Liver (tissue), 9 donors: ENCODE results near the gene USH2A. TPM values are rescaled to one million over a fixed set of nuclear protein-coding genes. Genes with fewer than 3 reads are reported as not detected.
"Not testable (repeated sequence)": the region's sequence is repeated elsewhere in the genome, so short reads cannot be mapped to it uniquely, and the experiment has no call there.

ENCODE experiments used
- DNase-seq: peaks from one replicate; pipeline ENCODE4 v3.0.0-alpha.2; 2017; ENCODE audit warnings: low spot score
- H3K27ac ChIP-seq, 2 donors: one replicate each; pipeline ENCODE4 v1.7.0; 2013; ENCODE audit warnings: inconsistent platforms in 2 of 2, low read length in 2 of 2, control low read depth in 1 of 2, low read depth in 1 of 2, mild to moderate bottlenecking in 1 of 2
- H3K27me3 ChIP-seq, 4 donors: one replicate each; pipeline versions ENCODE4 v1.6.1 to v1.7.0; 2013; ENCODE audit warnings: low read length in 3 of 4, inconsistent platforms in 1 of 4, mild to moderate bottlenecking in 1 of 4, moderate library complexity in 1 of 4; ENCODE audit not compliant: control insufficient read depth in 4 of 4, insufficient read depth in 4 of 4
- H3K36me3 ChIP-seq, 4 donors: one replicate each; pipeline versions ENCODE4 v1.6.1 to v1.7.0; 2013; ENCODE audit warnings: low read length in 3 of 4, mild to moderate bottlenecking in 3 of 4, low read depth in 1 of 4, moderate library complexity in 1 of 4; ENCODE audit not compliant: control insufficient read depth in 4 of 4, insufficient read depth in 3 of 4
- H3K4me1 ChIP-seq, 4 donors: one replicate each; pipeline versions ENCODE4 v1.6.1 to v1.7.0; 2013; ENCODE audit warnings: low read length in 3 of 4, mild to moderate bottlenecking in 3 of 4, moderate library complexity in 1 of 4; ENCODE audit not compliant: control insufficient read depth in 4 of 4, insufficient read depth in 4 of 4
- H3K4me3 ChIP-seq, 3 donors: one replicate each; pipeline versions ENCODE4 v1.6.1 to v1.7.0; 2013; ENCODE audit warnings: low read length in 3 of 3, control low read depth in 1 of 3, low read depth in 1 of 3, mild to moderate bottlenecking in 1 of 3
- H3K9ac ChIP-seq, 2 donors: one replicate each; pipeline ENCODE4 v1.7.0; 2013; ENCODE audit warnings: low read length in 2 of 2, mild to moderate bottlenecking in 2 of 2, moderate library complexity in 2 of 2, control low read depth in 1 of 2, low read depth in 1 of 2
- H3K9me3 ChIP-seq, 4 donors: one replicate each; pipeline versions ENCODE4 v1.6.1 to v1.7.0; 2013; ENCODE audit warnings: low read length in 3 of 4; ENCODE audit not compliant: control insufficient read depth in 4 of 4
- FOXA1 ChIP-seq: IDR thresholded peaks from 2 replicates; pipeline ENCODE4 v1.6.1; 2016; ENCODE audit warnings: antibody characterized with exemption
- FOXA2 ChIP-seq: IDR thresholded peaks from 2 replicates; pipeline ENCODE4 v1.6.1; 2016; ENCODE audit warnings: antibody characterized with exemption
- GABPA ChIP-seq, 2 donors: IDR thresholded peaks in 1 of 2; conservative IDR thresholded peaks in 1 of 2; 2 replicates each; pipeline ENCODE4 v1.6.1; 2016; ENCODE audit warnings: antibody characterized with exemption in 2 of 2, mild to moderate bottlenecking in 1 of 2, moderate library complexity in 1 of 2
- HNF4A ChIP-seq, 2 donors: conservative IDR thresholded peaks; 2 replicates each; pipeline ENCODE4 v1.6.1; 2016; ENCODE audit warnings: antibody characterized with exemption in 2 of 2, mild to moderate bottlenecking in 2 of 2
- HNF4G ChIP-seq: IDR thresholded peaks from 2 replicates; pipeline ENCODE4 v1.6.1; 2016; ENCODE audit warnings: antibody characterized with exemption
- NR2F2 ChIP-seq: IDR thresholded peaks from 2 replicates; pipeline ENCODE4 v1.6.1; 2016; ENCODE audit warnings: antibody characterized with exemption
- RAD21 ChIP-seq, 2 donors: IDR thresholded peaks; 2 replicates each; pipeline ENCODE4 v1.6.1; 2016; ENCODE audit warnings: antibody characterized with exemption in 2 of 2, mild to moderate bottlenecking in 2 of 2
- RXRA ChIP-seq, 2 donors: IDR thresholded peaks; 2 replicates each; pipeline ENCODE4 v1.6.1; 2017 to 2018; ENCODE audit warnings: antibody characterized with exemption in 2 of 2, mild to moderate bottlenecking in 1 of 2
- SP1 ChIP-seq: IDR thresholded peaks from 2 replicates; pipeline ENCODE4 v1.6.1; 2018; ENCODE audit warnings: antibody characterized with exemption, mild to moderate bottlenecking
- TAF1 ChIP-seq: conservative IDR thresholded peaks from 2 replicates; pipeline ENCODE4 v1.6.1; 2016; ENCODE audit warnings: antibody characterized with exemption, mild to moderate bottlenecking
- YY1 ChIP-seq: IDR thresholded peaks from 2 replicates; pipeline ENCODE4 v1.6.1; 2016; ENCODE audit warnings: antibody characterized with exemption, mild to moderate bottlenecking
- ZBTB33 ChIP-seq: IDR thresholded peaks from 2 replicates; pipeline ENCODE4 v1.6.1; 2016; ENCODE audit warnings: antibody characterized with exemption
- WGBS: extraction: QIAGEN DNeasy Blood & Tissue Kit; methylation state at CpG from one replicate; pipeline ENCODE4 v1.1.7; 2013; 5-methylcytosine and 5-hydroxymethylcytosine counted together
- polyA plus RNA-seq, 2 donors: library from polyadenylated mRNA; stranded (reverse) in 1 of 2; unstranded in 1 of 2; fragments of 200-250 nt in 1 of 2; fragments of >200 nt in 1 of 2; fragmentation: Nextera tagmentation in 1 of 2; extraction: Ambion mirVana in 1 of 2; gene quantifications; one replicate each; pipeline versions ENCODE4 v1.2.1 to v1.2.3, GENCODE V29; 2013 to 2015
- total RNA-seq, 2 donors: library from RNA; depleted of rRNA; stranded (reverse); fragments of >200 nt; gene quantifications; one replicate each; pipeline ENCODE4 v1.2.3, GENCODE V29; 2014
- TF ChIP-seq, protein P1 (sequence below): IDR thresholded peaks from 2 replicates; pipeline ENCODE4 v1.6.1; 2016; ENCODE audit warnings: antibody characterized with exemption
- TF ChIP-seq, protein P2 (sequence below): IDR thresholded peaks from 2 replicates; pipeline ENCODE4 v1.6.1; 2016; ENCODE audit warnings: antibody characterized with exemption
- TF ChIP-seq, protein P3 (sequence below): fragments of 150-350 bp; IDR thresholded peaks from 2 replicates; pipeline ENCODE4 v1.5.1; 2017; ENCODE audit warnings: improper control_type of control experiment, low read depth, low read length; ENCODE audit not compliant: missing input control
- donor health status: healthy.
- donor health status: healthy.
- donor health status: healthy.
- donor health status: healthy.
- donor health status: healthy.

USH2A gene
- total and polyA plus RNA-seq, 4 donors = 0.14 to 1.0 (median 0.31) TPM

DNA sequence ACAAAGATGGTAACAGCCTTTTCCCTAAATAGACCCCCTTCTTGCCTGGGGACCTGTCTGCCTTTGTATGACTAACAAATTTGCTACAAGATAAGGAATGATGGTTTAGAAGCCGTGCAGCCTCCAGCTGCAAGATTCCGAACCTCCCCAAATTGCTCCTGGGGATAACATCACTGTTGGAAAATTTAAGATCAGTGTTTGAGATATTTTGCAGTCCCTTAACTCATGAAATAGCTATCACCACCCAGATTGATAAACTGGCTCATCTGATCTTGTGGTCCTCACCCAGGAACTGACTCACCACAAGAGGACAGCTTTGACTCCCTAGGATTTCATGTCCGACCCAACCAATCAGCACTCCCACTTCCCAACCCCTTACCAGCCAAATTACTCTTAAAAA is 254.7 kb downstream of the USH2A start:
- no peak overlapping the region for H3K27ac ChIP-seq
- no peaks in the 10 kb centered on the region for H3K27me3 ChIP-seq
- H3K9me3 ChIP-seq = peaks cover 0 to 3% (median 0%) of the 10 kb centered on the region in 4 donors
- no peak overlapping the region for H3K9ac ChIP-seq
- H3K4me3 ChIP-seq = no peak overlapping the region
- TF ChIP-seq RXRA (IDR thresholded peaks at IDR 0.05) = no peak
- TF ChIP-seq FOXA2 = no peak
- TF ChIP-seq FOXA1 = no peak
- TF ChIP-seq HNF4A (conservative IDR thresholded peaks at IDR 0.05) = no peak
- no peak for TF ChIP-seq GABPA (IDR thresholded peaks at IDR 0.05 in 1 of 2, conservative IDR thresholded peaks at IDR 0.05 in 1 of 2)
- TF ChIP-seq, protein P1, sequence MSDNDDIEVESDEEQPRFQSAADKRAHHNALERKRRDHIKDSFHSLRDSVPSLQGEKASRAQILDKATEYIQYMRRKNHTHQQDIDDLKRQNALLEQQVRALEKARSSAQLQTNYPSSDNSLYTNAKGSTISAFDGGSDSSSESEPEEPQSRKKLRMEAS = no peak
- no peak for TF ChIP-seq HNF4G
- no peak for TF ChIP-seq TAF1
- DNase-seq = no peak
- H3K36me3 ChIP-seq = no peaks in the 10 kb centered on the region
- H3K4me1 ChIP-seq = no peaks in the 10 kb centered on the region
- 91% methylated on average over 3 of the region's 3 CpGs for WGBS

- Histone ChIP-seq H3K27me3 (no peaks in the 10 kb centered on the region), H3K36me3 (no peaks in the 10 kb centered on the region), H3K9me3 (no peaks in the 10 kb centered on the region), H3K4me1 (no peaks in the 10 kb centered on the region), H3K9ac (no peak overlapping the region), H3K27ac (no peak overlapping the region), H3K4me3 (no peak overlapping the region)
- no peak for DNase-seq
- no peak for TF ChIP-seq SP1
- no peak for TF ChIP-seq RAD21 (IDR thresholded peaks at IDR 0.05)
- TF ChIP-seq ZBTB33 = no peak
- TF ChIP-seq, protein P2, sequence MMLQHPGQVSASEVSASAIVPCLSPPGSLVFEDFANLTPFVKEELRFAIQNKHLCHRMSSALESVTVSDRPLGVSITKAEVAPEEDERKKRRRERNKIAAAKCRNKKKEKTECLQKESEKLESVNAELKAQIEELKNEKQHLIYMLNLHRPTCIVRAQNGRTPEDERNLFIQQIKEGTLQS = no peak
- no peak for TF ChIP-seq FOXA1
- TF ChIP-seq TAF1 = no peak
- no peak for TF ChIP-seq HNF4A (conservative IDR thresholded peaks at IDR 0.05)
- no peak for TF ChIP-seq NR2F2
These were observed 269.2 kb downstream of the USH2A start for GRCh38 chr1:216154063-216154462.

GRCh38 chr1:216153130-216153529 is 270.1 kb downstream of the USH2A start:
- DNase-seq = no peak
- Histone ChIP-seq H3K4me1 (no peaks in the 10 kb centered on the region), H3K27me3 (no peaks in the 10 kb centered on the region), H3K9ac (no peak overlapping the region), H3K4me3 (no peak overlapping the region), H3K9me3 (no peaks in the 10 kb centered on the region), H3K27ac (no peak overlapping the region), H3K36me3 (no peaks in the 10 kb centered on the region)
- no peak for TF ChIP-seq NR2F2
- TF ChIP-seq, protein P3, sequence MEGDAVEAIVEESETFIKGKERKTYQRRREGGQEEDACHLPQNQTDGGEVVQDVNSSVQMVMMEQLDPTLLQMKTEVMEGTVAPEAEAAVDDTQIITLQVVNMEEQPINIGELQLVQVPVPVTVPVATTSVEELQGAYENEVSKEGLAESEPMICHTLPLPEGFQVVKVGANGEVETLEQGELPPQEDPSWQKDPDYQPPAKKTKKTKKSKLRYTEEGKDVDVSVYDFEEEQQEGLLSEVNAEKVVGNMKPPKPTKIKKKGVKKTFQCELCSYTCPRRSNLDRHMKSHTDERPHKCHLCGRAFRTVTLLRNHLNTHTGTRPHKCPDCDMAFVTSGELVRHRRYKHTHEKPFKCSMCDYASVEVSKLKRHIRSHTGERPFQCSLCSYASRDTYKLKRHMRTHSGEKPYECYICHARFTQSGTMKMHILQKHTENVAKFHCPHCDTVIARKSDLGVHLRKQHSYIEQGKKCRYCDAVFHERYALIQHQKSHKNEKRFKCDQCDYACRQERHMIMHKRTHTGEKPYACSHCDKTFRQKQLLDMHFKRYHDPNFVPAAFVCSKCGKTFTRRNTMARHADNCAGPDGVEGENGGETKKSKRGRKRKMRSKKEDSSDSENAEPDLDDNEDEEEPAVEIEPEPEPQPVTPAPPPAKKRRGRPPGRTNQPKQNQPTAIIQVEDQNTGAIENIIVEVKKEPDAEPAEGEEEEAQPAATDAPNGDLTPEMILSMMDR = no peak
- TF ChIP-seq GABPA (IDR thresholded peaks at IDR 0.05 in 1 of 2, conservative IDR thresholded peaks at IDR 0.05 in 1 of 2) = no peak
- no peak for TF ChIP-seq TAF1
- TF ChIP-seq YY1 = no peak
- no peak for TF ChIP-seq SP1
- TF ChIP-seq ZBTB33 = no peak
- no peak for TF ChIP-seq FOXA2
- no peak for TF ChIP-seq FOXA1
- TF ChIP-seq RAD21 (IDR thresholded peaks at IDR 0.05) = no peak
- WGBS = 96% methylated on average over 2 of the region's 2 CpGs

GRCh38 chr1:216145451-216146018 is 277.7 kb downstream of the USH2A start:
- H3K4me3 ChIP-seq, H3K27me3 ChIP-seq, H3K36me3 ChIP-seq, H3K4me1 ChIP-seq, H3K9ac ChIP-seq, H3K27ac ChIP-seq, H3K9me3 ChIP-seq, DNase-seq: not testable (repeated sequence)
- WGBS = 82% methylated on average over 4 of the region's 7 CpGs
